Stimulated activated CD4-positive, alpha-beta T cell treated with anti-CD3 and anti-CD28 coated beads, TNF-alpha, amount 100 ng/mL, for 4 hours (primary cell): Measurements from ENCODE around the gene NFASC.

Experiments used
- DNase-seq, 3 experiments: peaks; one replicate each; pipeline ENCODE4 v3.0.0-alpha.2; 2020; ENCODE audit warnings: low read depth in 3 of 3

The NFASC gene

DNA sequence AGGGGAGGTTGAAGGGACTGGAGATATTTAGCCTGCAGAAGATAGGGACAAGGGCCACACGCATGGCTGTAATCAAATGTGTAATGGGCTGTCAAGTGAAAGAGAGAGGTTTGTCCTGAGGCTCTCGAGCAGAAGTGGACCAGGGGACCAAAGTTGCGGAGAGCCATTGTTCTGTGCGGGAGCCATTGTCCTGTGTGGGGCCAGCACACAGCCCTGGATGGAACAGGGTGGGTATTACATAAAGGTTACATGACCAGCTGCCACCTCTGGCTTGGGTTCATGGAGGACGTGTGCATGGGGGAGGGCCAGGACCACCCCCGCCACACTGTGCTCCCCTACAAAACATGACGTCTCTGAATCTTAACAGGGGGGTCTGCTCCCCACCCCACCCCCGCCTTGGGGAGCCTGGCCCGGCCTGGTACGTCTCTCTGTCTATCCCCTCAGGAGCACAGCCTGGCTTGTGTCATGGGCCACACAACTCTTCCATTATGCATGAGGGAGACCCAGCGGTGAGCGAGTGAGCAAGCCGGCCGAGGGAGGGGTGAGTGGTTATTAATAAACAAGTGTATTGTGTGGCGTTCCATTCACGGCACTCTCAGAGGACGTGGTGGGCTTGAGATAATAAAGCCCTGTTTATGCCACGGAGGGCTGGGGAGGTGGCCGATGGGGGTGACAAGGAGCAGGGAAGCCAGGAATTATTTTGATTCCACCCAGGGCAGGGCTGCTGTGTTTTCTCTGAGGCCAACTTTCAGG, at the start of gene NFASC:
NFASC (plus strand) TSS at position 703 of the 753 bp plus-strand sequence. CDS start 73,454 bp downstream, outside the sequence.
- no peak for DNase-seq

DNA sequence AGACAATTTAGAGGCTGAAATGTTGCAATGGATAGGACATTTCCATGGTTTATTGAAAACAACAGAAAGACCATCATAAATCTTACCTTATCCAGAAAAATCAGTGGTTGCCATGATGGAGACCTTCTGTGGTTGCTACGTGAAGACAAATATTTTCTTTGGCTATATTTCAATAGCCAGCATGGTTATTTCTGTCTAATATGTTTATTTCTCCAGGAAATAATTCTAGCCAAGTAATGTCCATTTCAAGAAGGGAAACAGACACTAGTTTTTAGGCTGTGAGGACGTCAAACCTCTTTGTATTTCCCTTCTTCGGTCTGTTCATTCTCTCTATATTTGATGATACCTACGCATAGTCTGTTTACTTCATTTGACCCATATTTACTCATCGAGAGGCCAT, 49.2 kb upstream of the NFASC start:
- no peak for DNase-seq

DNA sequence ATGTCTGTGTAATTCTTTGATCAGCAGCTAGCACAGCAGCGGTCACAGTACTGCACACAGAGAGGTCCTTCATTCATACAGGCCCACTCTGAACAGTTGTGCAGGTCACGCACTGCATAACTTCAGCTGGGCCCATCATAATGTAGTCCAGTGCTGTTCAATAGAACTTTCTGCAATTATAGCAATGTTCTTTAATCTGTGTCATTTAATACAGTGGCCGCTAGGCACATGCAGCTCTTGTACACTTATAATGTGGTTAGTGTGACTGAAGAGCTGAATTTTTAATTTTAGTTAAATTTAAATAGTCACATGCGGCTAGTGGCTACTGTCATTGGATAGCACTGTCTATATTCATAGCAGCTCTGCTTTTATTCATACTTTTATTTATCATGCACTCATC, 48.7 kb upstream of the NFASC start:
- DNase-seq: no peak

DNA sequence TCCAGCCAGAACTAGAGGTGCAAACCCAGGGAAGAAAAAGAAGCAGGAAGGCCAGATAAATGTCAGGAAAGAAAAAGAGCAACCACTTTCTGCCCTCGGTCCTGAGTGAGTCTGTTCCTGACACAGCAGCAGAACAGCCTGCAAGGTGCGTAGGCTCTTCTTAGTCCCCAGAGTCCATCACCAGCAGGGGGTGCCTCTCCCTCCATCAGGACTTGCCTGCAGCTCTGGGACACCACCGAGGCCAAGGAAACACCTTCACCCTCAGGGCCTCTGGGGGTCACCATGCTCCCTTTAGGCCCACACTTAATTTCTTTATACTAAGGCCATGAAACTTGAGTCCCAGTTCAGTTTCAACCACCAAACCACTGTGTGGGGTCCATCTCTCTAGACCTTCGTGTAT, 43.7 kb upstream of the NFASC start:
- no peak for DNase-seq

DNA sequence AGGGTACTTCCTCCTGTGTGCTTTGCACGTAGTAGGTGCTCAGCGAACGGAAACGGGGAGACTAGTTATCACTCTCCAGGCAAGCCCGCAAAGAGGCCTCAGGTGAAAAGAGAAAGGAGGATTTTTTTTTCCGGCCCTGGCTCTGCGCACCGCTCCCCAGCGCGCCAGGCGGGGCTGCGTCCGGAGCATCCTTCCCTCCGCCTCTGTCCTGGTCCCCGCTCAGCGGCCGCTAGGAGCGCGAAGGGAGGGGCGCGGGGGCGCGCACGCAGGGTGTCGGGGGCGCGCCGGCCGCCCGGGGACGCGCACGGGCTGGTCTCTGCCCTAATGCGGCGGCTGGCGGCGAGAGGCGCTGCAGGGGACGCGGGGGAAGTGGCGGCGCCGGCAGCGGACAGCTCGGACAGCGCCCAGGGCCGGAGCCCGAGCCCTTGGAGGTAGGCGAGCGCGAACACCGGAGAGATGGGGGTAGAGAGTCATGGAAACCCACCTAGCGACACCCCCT, 42.3 kb upstream of the NFASC start:
- DNase-seq: peak in 1 of 3 experiments; percentile 11

DNA sequence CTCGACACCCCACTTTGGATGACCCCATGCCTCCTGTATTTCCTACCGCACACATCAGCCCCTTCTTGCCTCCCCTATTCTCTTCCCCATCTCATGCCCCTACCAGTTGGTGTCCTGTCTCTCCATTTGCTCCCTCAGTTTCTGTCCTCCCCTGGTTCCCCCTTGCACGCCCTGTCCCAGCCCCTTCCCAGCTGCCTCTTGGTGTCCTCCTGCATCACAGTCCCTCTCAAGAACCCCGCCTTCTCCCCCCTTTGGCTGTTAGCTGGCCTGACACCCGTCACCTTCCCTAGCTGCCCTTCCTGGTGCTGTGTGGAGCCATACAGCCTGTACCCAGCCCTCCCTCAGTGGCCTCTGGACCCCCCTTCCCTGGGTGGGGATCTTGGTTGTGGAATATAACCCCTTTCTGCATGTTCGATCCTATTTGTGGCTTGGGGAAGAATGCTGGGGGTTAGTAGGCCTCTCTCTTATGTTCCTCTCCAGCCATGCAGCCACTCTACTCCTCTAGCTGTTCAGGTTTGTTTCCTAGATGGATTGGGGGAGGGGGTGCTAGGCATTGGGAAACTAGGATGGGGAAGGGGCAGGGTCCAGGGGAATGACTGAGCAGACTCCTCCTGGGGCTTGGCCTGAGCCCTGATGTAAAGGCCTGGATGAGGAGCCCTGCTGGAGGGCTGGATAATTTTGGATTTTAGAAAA, 41.4 kb upstream of the NFASC start:
- DNase-seq: no peak

DNA sequence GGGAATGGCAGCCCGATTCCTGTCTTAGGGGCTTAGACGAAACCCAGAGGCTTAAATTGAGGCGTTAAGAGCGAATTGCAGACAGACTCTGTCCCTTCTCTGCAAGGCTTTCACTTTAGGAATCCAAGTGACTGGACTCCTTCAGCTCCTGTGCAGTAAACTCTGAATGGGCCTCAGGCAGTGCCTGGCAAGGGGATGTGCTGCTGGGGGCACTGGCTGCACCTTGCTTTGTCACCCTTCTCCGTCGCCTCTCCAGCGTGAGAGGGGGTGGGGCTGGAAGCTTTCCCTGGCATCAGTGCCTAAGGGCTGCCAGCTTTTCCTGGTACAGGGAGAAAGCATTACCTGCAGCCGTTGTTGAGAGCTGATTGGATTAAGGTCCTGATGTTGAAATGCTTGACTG, 39.9 kb upstream of the NFASC start:
- no peak for DNase-seq

DNA sequence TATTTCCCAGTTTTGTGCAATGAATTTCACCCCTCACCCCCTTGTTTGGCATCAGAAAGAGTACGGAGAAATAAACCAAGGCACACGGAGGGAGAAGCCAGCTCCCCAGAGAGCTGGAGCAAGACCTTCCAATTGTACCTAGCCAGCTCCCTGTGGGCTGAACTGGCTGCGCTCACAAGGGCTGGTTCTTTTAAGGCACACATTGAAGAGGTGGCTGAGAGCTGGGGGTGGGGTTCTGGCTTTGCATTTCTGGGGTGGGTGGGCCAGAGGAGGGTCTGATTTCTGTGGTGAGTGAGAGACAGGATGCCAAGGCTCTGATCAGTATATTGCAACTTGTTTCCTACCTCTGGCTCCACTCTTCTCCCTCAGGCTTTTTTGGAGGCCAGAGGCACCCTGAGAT, 39.5 kb upstream of the NFASC start:
- no peak for DNase-seq

DNA sequence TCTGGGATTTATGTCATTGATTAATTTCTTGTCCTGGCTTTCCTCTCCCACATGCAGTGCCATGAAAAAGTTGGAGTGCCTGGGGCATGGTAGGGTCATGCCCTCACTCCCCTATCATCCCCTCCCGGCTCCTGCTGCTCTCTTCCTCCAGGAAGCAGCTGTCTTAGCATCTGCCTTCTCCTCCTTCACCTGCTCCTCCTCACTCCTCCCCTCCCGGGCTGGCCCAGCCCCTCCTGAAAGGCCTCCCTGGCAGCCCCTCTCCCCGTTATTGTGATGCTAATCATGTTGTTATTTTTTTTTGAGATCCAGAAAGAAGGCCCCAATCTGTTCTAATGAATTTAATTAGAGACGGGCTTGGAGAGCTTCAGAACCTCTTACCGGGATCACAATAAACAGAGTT, 36.3 kb upstream of the NFASC start:
- DNase-seq: no peak

DNA sequence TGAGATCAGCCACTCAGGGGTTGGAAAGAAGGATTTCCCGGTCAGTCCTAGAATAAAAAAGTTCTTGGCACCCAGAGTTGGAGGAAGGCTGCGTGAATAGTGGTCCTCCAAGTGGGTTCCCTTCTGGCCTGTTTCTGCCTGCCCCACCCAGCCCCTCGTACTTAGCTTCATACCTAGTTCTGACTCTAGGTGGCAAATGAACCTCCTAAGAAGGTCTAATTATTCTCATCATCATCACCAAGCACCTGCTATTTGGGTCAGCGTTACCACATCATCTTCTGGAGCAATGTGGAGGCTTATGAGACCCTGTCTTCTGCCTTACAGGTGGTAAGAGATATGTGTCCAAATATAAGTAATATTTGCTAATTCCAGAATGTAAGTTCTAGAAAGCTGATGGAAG, 35.9 kb upstream of the NFASC start:
- no peak for DNase-seq

DNA sequence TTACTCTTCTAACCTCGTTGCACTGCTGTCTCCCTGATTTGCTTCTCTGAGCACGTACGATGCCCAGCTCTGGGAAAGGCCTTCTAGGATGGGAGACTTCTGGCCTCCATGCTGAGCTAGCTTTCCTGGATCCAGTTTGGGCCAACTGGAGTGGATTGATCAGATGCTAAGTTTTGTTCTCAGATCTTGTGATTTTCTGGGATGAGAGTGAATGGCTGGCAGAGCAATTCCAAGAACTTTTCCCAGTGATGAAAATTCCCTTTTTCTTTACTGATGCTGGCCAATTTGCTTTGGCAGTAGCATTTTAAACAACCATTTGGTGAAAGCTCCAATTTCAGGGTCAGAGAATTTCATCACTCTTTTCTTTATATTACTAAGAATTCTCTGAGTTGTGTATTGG, 34.9 kb upstream of the NFASC start:
- no peak for DNase-seq

DNA sequence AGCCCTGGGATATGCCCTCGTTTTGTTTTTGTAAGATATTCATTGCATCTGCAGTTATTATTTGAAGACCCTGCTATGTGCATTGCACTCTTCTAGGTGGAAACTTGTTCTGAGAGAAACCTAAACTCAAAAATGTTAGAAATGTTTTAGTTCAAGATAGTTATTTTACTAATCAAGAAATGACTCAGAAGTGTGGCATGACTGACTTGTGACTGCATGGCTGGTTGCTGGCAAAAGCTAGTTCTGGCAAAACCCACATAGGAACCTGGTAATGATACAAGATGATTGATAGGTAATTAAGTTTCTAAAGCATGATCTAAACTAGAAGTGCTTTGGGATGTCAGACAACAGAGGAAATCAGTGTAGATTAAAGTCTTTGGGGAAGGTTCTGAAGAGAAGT, 33.8 kb upstream of the NFASC start:
- no peak for DNase-seq

DNA sequence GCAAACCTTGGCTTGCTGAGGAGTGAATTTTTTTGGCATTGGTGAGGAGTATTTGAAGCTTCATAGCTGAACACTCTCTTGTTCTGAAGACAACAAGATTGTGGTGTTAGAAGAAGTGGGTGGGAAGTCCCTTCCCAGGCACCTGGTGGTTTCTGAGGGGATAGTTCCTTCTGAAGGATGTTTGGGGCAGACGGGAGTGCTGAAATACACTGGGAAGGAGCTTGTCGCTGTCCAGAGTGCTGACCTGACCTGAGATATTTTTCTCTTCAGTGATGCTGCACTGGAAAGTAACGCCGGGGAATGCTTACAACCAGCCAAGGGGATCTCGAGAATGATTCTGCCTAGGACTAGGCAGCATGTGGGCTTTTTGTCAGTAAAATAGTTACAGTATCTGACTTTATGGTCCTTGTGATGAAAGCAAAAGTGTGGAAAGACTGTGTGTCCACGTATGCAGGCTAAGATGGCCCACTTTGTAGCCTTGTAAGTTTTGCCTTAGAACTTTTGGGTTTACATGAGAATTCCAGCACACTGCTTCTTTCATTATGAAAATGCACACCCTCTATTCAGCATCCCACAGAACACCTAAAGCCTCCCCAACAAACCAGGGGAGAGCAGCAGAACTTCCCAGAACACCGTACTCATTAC, 33.1 kb upstream of the NFASC start:
- no peak for DNase-seq

DNA sequence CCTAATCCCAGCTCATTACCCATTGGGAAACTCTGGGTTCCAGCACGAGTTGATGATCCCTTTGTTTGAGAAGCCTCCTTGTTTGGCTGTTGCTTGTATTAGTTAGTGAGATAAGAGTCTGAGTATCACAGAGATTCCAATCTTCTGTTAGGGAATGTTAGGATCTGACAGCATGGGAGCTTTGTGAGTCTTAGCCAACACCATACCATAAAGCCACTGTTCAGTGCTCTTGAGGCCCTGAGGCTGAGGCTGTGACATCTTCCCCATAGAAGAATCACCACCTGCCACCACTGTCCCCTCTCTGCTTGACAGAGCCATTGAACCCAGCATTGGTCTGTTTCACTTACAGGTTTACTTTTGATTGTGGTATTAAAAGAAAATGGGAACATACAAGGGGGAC, 29.3 kb upstream of the NFASC start:
- DNase-seq: no peak

DNA sequence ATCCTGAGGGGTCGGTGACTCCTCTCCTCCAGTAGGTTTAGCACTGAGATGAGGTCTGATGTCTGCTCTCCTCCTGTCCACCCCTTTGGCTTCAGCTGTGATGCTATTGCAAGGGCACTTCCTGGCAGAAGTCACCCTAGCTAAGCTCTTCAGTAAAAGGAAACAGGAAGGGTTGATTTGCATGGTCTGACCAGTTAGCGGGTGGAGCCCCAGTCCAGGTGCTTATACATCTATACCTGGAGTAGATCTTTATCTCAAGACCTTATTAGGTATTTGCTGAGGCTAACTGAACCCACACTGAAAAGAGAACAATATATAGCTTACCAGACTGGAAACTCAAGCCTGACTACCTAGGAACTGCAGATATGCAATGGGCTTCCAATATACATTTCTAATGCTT, 28.9 kb upstream of the NFASC start:
- DNase-seq: no peak

DNA sequence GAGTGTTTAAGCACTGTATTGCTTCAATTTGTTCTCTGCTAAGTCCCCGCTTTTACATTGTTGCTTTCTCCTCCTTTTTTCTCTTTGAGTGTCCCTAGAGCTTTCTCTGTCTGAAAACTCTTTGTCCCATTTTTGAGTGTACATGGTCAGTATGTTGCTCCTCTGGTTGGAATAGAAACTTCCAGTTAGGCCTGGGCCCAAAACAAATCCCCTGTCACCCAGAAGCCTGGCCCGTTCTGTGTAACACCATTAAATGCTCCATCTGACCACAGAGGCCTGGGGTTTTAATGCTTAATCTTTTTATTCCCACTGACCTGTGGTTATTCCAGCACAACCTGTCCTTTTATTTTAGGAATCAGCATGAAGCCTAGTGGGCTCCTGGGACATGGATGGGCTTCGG, 28.3 kb upstream of the NFASC start:
- DNase-seq: no peak

DNA sequence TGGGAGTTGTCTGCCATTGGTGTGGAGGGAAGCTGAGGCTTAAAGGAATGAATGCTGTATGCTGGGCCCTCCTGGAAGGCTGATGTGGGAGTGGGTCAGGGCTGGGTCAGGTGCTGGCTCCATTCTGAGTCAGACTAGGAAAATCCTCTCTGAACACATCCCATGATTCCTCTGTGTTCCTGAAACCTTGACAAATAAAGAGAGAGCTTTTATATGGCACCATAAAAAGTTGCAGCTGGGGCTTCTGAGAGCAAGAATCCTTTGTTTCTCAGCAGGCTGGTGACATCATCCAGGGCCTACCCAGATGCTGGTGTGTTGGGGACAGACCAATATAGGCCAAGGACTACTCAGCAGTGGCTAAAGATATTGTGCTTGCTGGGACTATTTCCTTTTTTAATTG, 27.8 kb upstream of the NFASC start:
- DNase-seq: no peak

DNA sequence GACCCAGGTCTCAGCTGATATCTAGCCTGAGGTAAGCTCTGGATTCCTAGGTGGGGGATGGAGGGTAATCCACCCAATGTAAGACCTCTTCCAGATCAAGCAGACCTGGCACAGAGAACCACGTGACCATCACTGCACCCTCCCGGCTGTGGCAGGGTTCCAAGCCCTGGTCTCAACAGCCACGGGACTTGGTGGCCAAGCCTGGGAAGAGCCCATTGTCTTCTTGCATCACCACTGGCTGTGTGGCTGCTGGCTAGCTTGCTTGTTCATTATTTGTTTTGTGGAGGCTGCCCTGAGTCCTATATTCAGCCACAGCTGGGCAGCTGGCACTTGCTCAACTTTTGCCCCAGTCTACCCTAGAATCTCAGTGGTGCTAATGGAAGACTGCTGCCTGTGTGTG, 24.1 kb upstream of the NFASC start:
- no peak for DNase-seq

DNA sequence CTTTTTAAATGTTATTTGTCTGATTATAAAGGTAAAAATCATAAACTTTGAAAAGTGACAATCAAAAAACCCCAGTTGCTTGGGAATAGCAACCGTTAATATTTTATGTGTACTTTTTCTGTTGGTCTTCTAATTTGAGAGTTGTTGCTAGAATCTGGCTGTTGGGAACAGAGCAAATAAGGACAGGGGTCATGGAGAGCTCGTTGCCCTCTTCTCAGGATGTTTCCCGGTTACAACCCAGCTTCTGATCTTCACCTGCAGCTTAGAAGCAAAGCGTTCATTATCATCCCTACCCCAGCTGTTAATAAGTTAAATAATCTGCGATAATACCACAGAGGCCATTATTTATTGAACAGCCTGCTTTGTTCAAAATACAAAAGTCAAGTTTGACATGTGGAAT, 22.1 kb upstream of the NFASC start:
- DNase-seq: no peak

DNA sequence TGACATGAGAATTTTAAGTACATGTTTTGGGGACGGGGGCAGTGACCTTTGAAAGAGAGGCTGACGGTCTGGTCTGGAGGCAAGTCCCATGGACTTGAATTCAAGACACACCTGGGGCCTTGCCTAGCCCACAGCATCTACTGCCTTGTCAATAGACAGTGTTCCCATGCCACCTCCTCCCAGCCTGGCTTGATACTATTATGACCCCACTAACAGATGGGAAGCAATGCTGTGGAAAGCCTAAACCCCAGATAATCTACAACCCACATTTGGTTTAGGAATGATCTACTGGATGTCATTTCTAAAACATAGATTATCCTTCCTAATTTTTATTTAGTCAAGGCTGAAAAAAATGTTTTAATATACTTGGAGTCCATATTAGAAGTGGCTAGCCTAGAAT, 17.8 kb upstream of the NFASC start:
- DNase-seq: no peak

DNA sequence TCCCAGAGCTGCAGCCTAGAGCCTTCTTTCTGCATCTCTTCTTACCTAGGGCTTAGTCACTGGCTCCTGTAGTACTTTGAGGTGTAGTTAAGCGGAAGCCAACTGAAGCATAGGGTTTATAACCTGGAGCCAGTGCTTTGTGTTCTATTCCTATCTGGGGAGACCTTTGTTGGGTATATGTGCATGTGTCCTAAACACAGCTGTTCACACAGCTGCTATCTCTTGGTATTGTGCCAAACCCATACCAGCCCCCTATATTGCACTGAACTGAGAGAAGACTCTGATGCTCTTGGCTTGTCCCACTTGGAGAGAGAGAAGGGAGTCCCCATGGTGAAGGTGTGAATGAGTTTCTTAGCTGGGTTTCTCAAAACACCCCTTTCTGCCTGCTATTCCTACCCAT, 17.2 kb upstream of the NFASC start:
- no peak for DNase-seq

DNA sequence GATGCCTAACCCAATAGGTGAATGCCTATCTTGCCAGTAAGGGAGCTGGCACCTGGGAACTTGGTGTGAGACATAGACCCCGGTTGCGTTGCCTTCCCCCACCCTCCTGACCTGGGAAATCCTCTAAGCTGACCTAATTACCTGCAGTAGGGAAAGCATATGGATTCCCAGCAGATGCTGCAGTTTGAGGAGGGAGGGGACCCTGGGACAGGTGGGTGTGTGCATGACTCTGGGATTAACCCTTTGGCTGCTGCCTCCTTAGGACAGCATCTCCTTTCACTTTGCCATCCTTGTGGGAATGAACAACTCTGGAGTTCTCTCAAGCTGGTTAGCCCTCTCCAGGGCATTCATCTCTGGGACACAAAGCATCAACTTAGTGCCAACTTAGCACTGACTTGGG, 16.4 kb upstream of the NFASC start:
- no peak for DNase-seq

DNA sequence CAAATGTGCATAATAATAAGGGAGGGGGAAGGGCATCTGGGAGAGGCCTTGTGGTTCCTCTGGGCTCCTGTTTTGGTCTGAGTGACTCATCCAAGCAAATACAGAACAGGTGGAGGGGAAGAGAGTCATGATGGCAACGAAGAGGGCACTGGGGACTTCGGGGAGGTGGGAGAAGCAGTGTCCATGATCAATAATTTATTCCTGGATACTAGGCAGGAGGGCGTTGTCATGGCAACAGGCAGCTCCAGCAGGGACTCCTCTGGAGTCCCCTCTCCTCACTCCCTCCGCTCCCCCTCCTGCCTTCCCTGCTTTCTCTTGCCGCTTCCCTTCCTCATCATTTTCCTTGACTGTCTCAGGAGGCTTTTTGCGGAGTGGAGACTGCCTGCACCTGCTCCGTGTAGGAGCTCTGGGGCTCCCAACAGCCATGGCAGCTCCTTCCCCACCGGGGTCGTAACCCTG, 12.3 kb upstream of the NFASC start:
- DNase-seq: no peak
